ENCODE measurements around the gene BRMS1. TPM values are rescaled to one million over a fixed set of nuclear protein-coding genes. Genes with fewer than 3 reads are reported as not detected.

BRMS1 gene
- total RNA-seq, 1 experiment from 2014 or later = 80.5 TPM

- TF ChIP-seq CTCF (IDR thresholded peaks at IDR 0.05) (no peak), TCF7L2 (IDR thresholded peaks at IDR 0.05; ENCODE audit: low read depth, low read length) (no peak), REST (IDR thresholded peaks at IDR 0.05; ENCODE audit: insufficient read depth in 1 of 2, low read depth in 2 of 2, low read length in 1 of 2) (no peak), POLR2AphosphoS5 (IDR thresholded peaks at IDR 0.05; ENCODE audit: low read depth, low read length) (no peak), SIN3A (IDR thresholded peaks at IDR 0.05; ENCODE audit: borderline replicate concordance, insufficient read depth, low read depth, low read length) (no peak)
- ATAC-seq (no peak), DNase-seq (ENCODE audit: low read depth, low spot score) (no peak)
- in situ Hi-C loops (cut with HindIII; ENCODE audit: low pct_unique_long_range_greater_than_20kb, low sequenced_read_pairs) (no loop called here), intact Hi-C loops (cut with micrococcal nuclease; ENCODE audit: unreplicated experiment) (no loop called here)
- no TSS peak for BruUV-seq (replicated peaks)
- peaks cover 4% of the 10 kb centered on the region; the same call in 1 of the 2 replicates for H3K4me1 ChIP-seq (ENCODE audit: control insufficient read depth, insufficient read depth, low read length)
- H3K9me3 ChIP-seq (ENCODE audit: control insufficient read depth, insufficient read depth, low read depth, low read length) = no peaks in the 10 kb centered on the region
- ChIA-PET POLR2A (no interaction called here), CTCF (interaction anchor here (0.6 kb wide), 1 partner anchor 39 kb away, joined by 7 read pairs; no protein-coding TSS in a partner anchor)
- H3K36me3 ChIP-seq (ENCODE audit: control insufficient read depth, insufficient read depth, low read length) = no peaks in the 10 kb centered on the region
- H3K4me3 ChIP-seq (ENCODE audit: low read depth in 2 of 2, low read length in 2 of 2) = no peak within 1 kb of the TSS
- H3K27ac ChIP-seq (ENCODE audit: low read length) = no peak within 1 kb of the TSS
- no peaks in the 10 kb centered on the region for H3K27me3 ChIP-seq (ENCODE audit: control insufficient read depth, insufficient read depth, low read length)
Observed at GRCh38 chr11:66316849-66317251, 28.1 kb downstream of the BRMS1 start, which contains the start of gene CD248. TSS of gene CD248 (minus strand) at chr11:66317044. CDS start at chr11:66317027, 17 bp downstream.

GRCh38 chr11:66315921-66316811, 28.7 kb downstream of the BRMS1 start:
- peaks cover 9% of the 10 kb centered on the region for H3K4me1 ChIP-seq (ENCODE audit: control insufficient read depth, insufficient read depth, low read length)
- H3K27ac ChIP-seq (ENCODE audit: low read length) = no peak overlapping the region
- POLR2A ChIA-PET = no interaction called here

More at GRCh38 chr11:66315921-66316811, 28.7 kb downstream of the BRMS1 start:
- DNase-seq (ENCODE audit: low read depth, low spot score) (no peak), ATAC-seq (no peak)
- intact Hi-C loops (cut with micrococcal nuclease; ENCODE audit: unreplicated experiment) = no loop called here
- no peaks in the 10 kb centered on the region for H3K27me3 ChIP-seq (ENCODE audit: control insufficient read depth, insufficient read depth, low read length)
- no peak for TF ChIP-seq CTCF (IDR thresholded peaks at IDR 0.05)
- no peak for TF ChIP-seq SIN3A (IDR thresholded peaks at IDR 0.05; ENCODE audit: borderline replicate concordance, insufficient read depth, low read depth, low read length)
- no peak for TF ChIP-seq POLR2AphosphoS5 (IDR thresholded peaks at IDR 0.05; ENCODE audit: low read depth, low read length)
- TF ChIP-seq TCF7L2 (IDR thresholded peaks at IDR 0.05; ENCODE audit: low read depth, low read length) = no peak
- no peak for TF ChIP-seq REST (IDR thresholded peaks at IDR 0.05; ENCODE audit: insufficient read depth in 1 of 2, low read depth in 2 of 2, low read length in 1 of 2)
- in situ Hi-C loops (cut with HindIII; ENCODE audit: low pct_unique_long_range_greater_than_20kb, low sequenced_read_pairs) = no loop called here
- no peaks in the 10 kb centered on the region for H3K36me3 ChIP-seq (ENCODE audit: control insufficient read depth, insufficient read depth, low read length)
- CTCF ChIA-PET = interaction anchor here (0.6 to 1.0 kb wide), 2 partner anchors 34 to 40 kb away, joined by 3 to 7 read pairs; no protein-coding TSS in a partner anchor
- no peak overlapping the region for H3K4me3 ChIP-seq (ENCODE audit: low read depth in 2 of 2, low read length in 2 of 2)
- no peaks in the 10 kb centered on the region for H3K9me3 ChIP-seq (ENCODE audit: control insufficient read depth, insufficient read depth, low read depth, low read length)
- BruUV-seq (replicated peaks) = no TSS peak
